ENCODE results near the gene CRYBA4.

- TF ChIP-seq CTCF (IDR thresholded peaks at IDR 0.05), result no peak
- no peak for TF ChIP-seq ZFX (IDR thresholded peaks at IDR 0.05; ENCODE audit: borderline replicate concordance)
Measured at GRCh38 chr22:26588729-26589366, 32.9 kb upstream of the CRYBA4 start.
